ENCODE measurements around the gene PLCXD1.
"Not testable (repeated sequence)": the region's sequence is repeated elsewhere in the genome, so short reads cannot be mapped to it uniquely, and the experiment has no call there.

GRCh38 chrX:232278-232655 lies 48.9 kb upstream of the PLCXD1 start:
- not testable (repeated sequence) for TF ChIP-seq CTCF (IDR thresholded peaks at IDR 0.05); EP300 (IDR thresholded peaks at IDR 0.05); POLR2A (IDR thresholded peaks at IDR 0.05; ENCODE audit: low read depth); POLR2AphosphoS5 (IDR thresholded peaks at IDR 0.05)
